ENCODE data around the gene ATP11A. TPM values are rescaled to one million over a fixed set of nuclear protein-coding genes. Genes with fewer than 3 reads are reported as not detected.

ATP11A gene
- total and polyA plus RNA-seq, 9 of the 15 experiments (the other 6 are each of a cell fraction or from before 2014, with no cell fraction given) = 0.38 to 34.2 (median 4.2) TPM

- TF ChIP-seq PHB (CRISPR knock-in tag; IDR thresholded peaks at IDR 0.05) (no peak), STAG1 (CRISPR knock-in tag; IDR thresholded peaks at IDR 0.05; ENCODE audit: borderline replicate concordance) (no peak)
Measured at GRCh38 chr13:112918266-112918665, 228.4 kb downstream of the ATP11A start (continued).

- intact Hi-C loops (cut with micrococcal nuclease) (no loop called here), in situ Hi-C loops (cut with MboI) (no loop called here)
- H4K20me1 ChIP-seq (replicated peaks; ENCODE audit: control insufficient read depth, insufficient read depth, low read length) = no peaks in the 10 kb centered on the region
- no peaks in the 10 kb centered on the region for H3K36me3 ChIP-seq (ENCODE audit: control insufficient read depth, insufficient read depth, low read length)
- no peak for FAIRE-seq
- H3K9me1 ChIP-seq (ENCODE audit: control insufficient read depth, insufficient read depth, low read length) = no peaks in the 10 kb centered on the region
- TF ChIP-seq ZBTB12 (CRISPR knock-in tag; IDR thresholded peaks at IDR 0.05) = no peak
- no peak for TF ChIP-seq HOMEZ (CRISPR knock-in tag; IDR thresholded peaks at IDR 0.05)
- H3K27me3 ChIP-seq (ENCODE audit: control insufficient read depth in 2 of 2, insufficient read depth in 2 of 2, low read length in 2 of 2) = peaks cover 23 to 46% of the 10 kb centered on the region in 2 experiments
- ChIA-PET POLR2A (no interaction called here), CTCF (ENCODE audit: low intra/inter-chr PET ratio) (no interaction called here)
- DNase-seq (ENCODE audit: extremely low read depth in 1 of 4, low spot score in 3 of 4) = no peak
- ATAC-seq = no peak
- 0% methylated on average over 13 of the region's 13 CpGs for WGBS (ENCODE audit: insufficient coverage, low coverage, missing lambda C conversion rate)
- H3K4me2 ChIP-seq (ENCODE audit: insufficient read depth, low read length) = no peak overlapping the region
- H3K27ac ChIP-seq (ENCODE audit: extremely low read depth, low read depth, low read length) = no peak overlapping the region
- no peak overlapping the region; a peak in 1 of 4 replicates for H3K9ac ChIP-seq (ENCODE audit: insufficient read depth in 1 of 2, low read depth in 2 of 2, low read length in 2 of 2)
- H3K79me2 ChIP-seq (ENCODE audit: control insufficient read depth, insufficient read depth, low read length) = no peaks in the 10 kb centered on the region
- no peak overlapping the region for H3K4me3 ChIP-seq
- no TSS peak for BruUV-seq (replicated peaks)
- no peak overlapping the region for H2AFZ ChIP-seq (ENCODE audit: low read depth, low read length)
- no peaks in the 10 kb centered on the region for H3K9me3 ChIP-seq (replicated peaks; ENCODE audit: control insufficient read depth, insufficient read depth, low read depth, low read length)
- H3K4me1 ChIP-seq (replicated peaks in 1 of 2; ENCODE audit: control insufficient read depth in 2 of 2, insufficient read depth in 2 of 2, low read length in 2 of 2) = no peaks in the 10 kb centered on the region; a peak in 1 of 5 replicates
Measured at GRCh38 chr13:112918746-112919145, 228.9 kb downstream of the ATP11A start.
